Neural crest cell (in vitro differentiated cells): Measurements from ENCODE around the gene ZNF91. TPM values are rescaled to one million over a fixed set of nuclear protein-coding genes. Genes with fewer than 3 reads are reported as not detected.
"Not testable (repeated sequence)": the region's sequence is repeated elsewhere in the genome, so short reads cannot be mapped to it uniquely, and the experiment has no call there.

Experiments used
- DNase-seq: peaks from one replicate; pipeline ENCODE4 v3.0.0; 2021; ENCODE audit warnings: low read depth, mixed read lengths, low spot score
- H3K27ac Mint-ChIP-seq: one replicate; pipeline ENCODE4 v1.8.0; 2021; ENCODE audit warnings: mild to moderate bottlenecking, mixed read lengths; ENCODE audit not compliant: unreplicated experiment
- H3K27me3 Mint-ChIP-seq: 2 replicates; pipeline ENCODE4 v1.8.0; 2021; ENCODE audit warnings: low read depth, mild to moderate bottlenecking, mixed read lengths
- H3K36me3 Mint-ChIP-seq: 2 replicates; pipeline ENCODE4 v1.8.0; 2021; ENCODE audit warnings: low read depth, mild to moderate bottlenecking, mixed read lengths
- H3K4me1 Mint-ChIP-seq: 2 replicates; pipeline ENCODE4 v1.8.0; 2021; ENCODE audit warnings: mixed read lengths
- H3K4me3 Mint-ChIP-seq: one replicate; pipeline ENCODE4 v1.8.0; 2021; ENCODE audit warnings: mild to moderate bottlenecking, mixed read lengths
- H3K9me3 Mint-ChIP-seq: 2 replicates; pipeline ENCODE4 v1.8.0; 2021; ENCODE audit warnings: mixed read lengths
- CTCF ChIP-seq: fragments of 200-600 bp; sonication (generic); conservative IDR thresholded peaks from 2 replicates; pipeline ENCODE4 v1.5.0; 2021; ENCODE audit warnings: antibody characterized with exemption, mild to moderate bottlenecking
- total RNA-seq: library from RNA; stranded (reverse); gene quantifications from 2 replicates; pipeline ENCODE4 v1.2.1, GENCODE V29; 2021

ZNF91 gene
- total RNA-seq, 1 donor from 2014 or later, result 73.7 TPM

GRCh38 chr19:23345838-23346237 is 49.4 kb downstream of the ZNF91 start:
- Mint-ChIP-seq H3K27ac (peak overlapping the region; percentile 19), H3K27me3 (no peaks in the 10 kb centered on the region), H3K9me3 (peaks cover 53% of the 10 kb centered on the region), H3K4me1 (no peaks in the 10 kb centered on the region), H3K36me3 (peaks cover 90% of the 10 kb centered on the region), H3K4me3 (peak overlapping the region; percentile 59)
- no peak for TF ChIP-seq CTCF
- no peak for DNase-seq

GRCh38 chr19:23343434-23344010 is 51.7 kb downstream of the ZNF91 start:
- no peaks in the 10 kb centered on the region for H3K4me1 Mint-ChIP-seq
- no peak overlapping the region for H3K27ac Mint-ChIP-seq
- H3K27me3 Mint-ChIP-seq, result no peaks in the 10 kb centered on the region
- H3K4me3 Mint-ChIP-seq, result no peak overlapping the region
- DNase-seq, result no peak
- peaks cover 48% of the 10 kb centered on the region for H3K9me3 Mint-ChIP-seq
- no peak for TF ChIP-seq CTCF
- peaks cover 85% of the 10 kb centered on the region for H3K36me3 Mint-ChIP-seq

- no peaks in the 10 kb centered on the region for H3K27me3 Mint-ChIP-seq
- TF ChIP-seq CTCF, result no peak
- H3K27ac Mint-ChIP-seq, result no peak overlapping the region
- no peak for DNase-seq
- H3K4me1 Mint-ChIP-seq, result no peaks in the 10 kb centered on the region
- H3K4me3 Mint-ChIP-seq, result no peak overlapping the region
- peaks cover 69% of the 10 kb centered on the region for H3K36me3 Mint-ChIP-seq
- H3K9me3 Mint-ChIP-seq, result peaks cover 39% of the 10 kb centered on the region
Observed at GRCh38 chr19:23328211-23328610, 67.1 kb downstream of the ZNF91 start.

- Mint-ChIP-seq H3K4me1 (no peaks in the 10 kb centered on the region), H3K4me3 (no peak overlapping the region), H3K27me3 (no peaks in the 10 kb centered on the region), H3K36me3 (peaks cover 51% of the 10 kb centered on the region), H3K27ac (no peak overlapping the region), H3K9me3 (peaks cover 47% of the 10 kb centered on the region)
- DNase-seq, result no peak
- no peak for TF ChIP-seq CTCF
Observed at GRCh38 chr19:23321953-23322549, 73.2 kb downstream of the ZNF91 start.

GRCh38 chr19:23321403-23321802 is 73.9 kb downstream of the ZNF91 start:
- Mint-ChIP-seq H3K9me3 (peaks cover 47% of the 10 kb centered on the region), H3K36me3 (peaks cover 50% of the 10 kb centered on the region)
- H3K27ac Mint-ChIP-seq, H3K27me3 Mint-ChIP-seq, H3K4me3 Mint-ChIP-seq, DNase-seq, H3K4me1 Mint-ChIP-seq: not testable (repeated sequence)

- H3K9me3 Mint-ChIP-seq, result peaks cover 33% of the 10 kb centered on the region
- not testable (repeated sequence) for H3K27me3 Mint-ChIP-seq, H3K4me3 Mint-ChIP-seq
Observed at GRCh38 chr19:23319571-23319970, 75.7 kb downstream of the ZNF91 start.

GRCh38 chr19:23318941-23319340 is 76.3 kb downstream of the ZNF91 start:
- not testable (repeated sequence) for H3K4me1 Mint-ChIP-seq, H3K27ac Mint-ChIP-seq, H3K4me3 Mint-ChIP-seq, DNase-seq, H3K27me3 Mint-ChIP-seq
- Mint-ChIP-seq H3K36me3 (peaks cover 28% of the 10 kb centered on the region), H3K9me3 (peaks cover 34% of the 10 kb centered on the region)

More at GRCh38 chr19:23319571-23319970, 75.7 kb downstream of the ZNF91 start:
- peaks cover 32% of the 10 kb centered on the region for H3K36me3 Mint-ChIP-seq
- not testable (repeated sequence) for H3K4me1 Mint-ChIP-seq, H3K27ac Mint-ChIP-seq, DNase-seq
